ENCODE measurements around the gene SLC9A8. TPM values are rescaled to one million over a fixed set of nuclear protein-coding genes. Genes with fewer than 3 reads are reported as not detected.
"Not testable (repeated sequence)": the region's sequence is repeated elsewhere in the genome, so short reads cannot be mapped to it uniquely, and the experiment has no call there.

SLC9A8 gene
- total and polyA plus RNA-seq, 7 experiments from 2014 or later, result 6.2 to 42.5 (median 23.6) TPM

GRCh38 chr20:49893242-49894072, 80.8 kb downstream of the SLC9A8 start:
- Mint-ChIP-seq H3K4me3 (peak overlapping the region in 1 of 10 donors; percentile 33), H3K27me3 (no peaks in the 10 kb centered on the region), H3K36me3 (peaks cover 0 to 10% (median 1%) of the 10 kb centered on the region in 5 donors), H3K27ac (peak overlapping the region in 4 of 9 donors; percentile 13 to 60 (median 18)), H3K9me3 (no peaks in the 10 kb centered on the region), H3K4me1 (peaks cover 4 to 32% (median 9%) of the 10 kb centered on the region in 7 donors)
- ATAC-seq (peak; percentile 39), DNase-seq (peak in 1 of 9 donors; percentile 33)
- Histone ChIP-seq H3K27me3 (ENCODE audit: control insufficient read depth in 2 of 2, insufficient read depth in 2 of 2, low read length in 2 of 2) (no peaks in the 10 kb centered on the region), H3K27ac (ENCODE audit: low read depth, low read length) (no peak overlapping the region), H3K36me3 (ENCODE audit: control insufficient read depth in 2 of 3, insufficient read depth in 3 of 3, low read length in 3 of 3) (peaks cover 0 to 4% (median 0%) of the 10 kb centered on the region in 3 experiments), H3K9me3 (ENCODE audit: control insufficient read depth in 2 of 3, low read length in 3 of 3) (no peaks in the 10 kb centered on the region), H3K4me1 (ENCODE audit: control insufficient read depth in 2 of 2, insufficient read depth in 2 of 2, low read length in 2 of 2) (peaks cover 0 to 7% of the 10 kb centered on the region in 2 donors), H3K4me3 (ENCODE audit: low read length) (no peak overlapping the region)
- ChIA-PET POLR2A (no interaction called here), CTCF (interaction anchor here (1.1 kb wide), 1 partner anchor 35 kb away, joined by 3 read pairs; no protein-coding TSS in a partner anchor)
- intact Hi-C loops (cut with micrococcal nuclease), result no loop called here

DNA sequence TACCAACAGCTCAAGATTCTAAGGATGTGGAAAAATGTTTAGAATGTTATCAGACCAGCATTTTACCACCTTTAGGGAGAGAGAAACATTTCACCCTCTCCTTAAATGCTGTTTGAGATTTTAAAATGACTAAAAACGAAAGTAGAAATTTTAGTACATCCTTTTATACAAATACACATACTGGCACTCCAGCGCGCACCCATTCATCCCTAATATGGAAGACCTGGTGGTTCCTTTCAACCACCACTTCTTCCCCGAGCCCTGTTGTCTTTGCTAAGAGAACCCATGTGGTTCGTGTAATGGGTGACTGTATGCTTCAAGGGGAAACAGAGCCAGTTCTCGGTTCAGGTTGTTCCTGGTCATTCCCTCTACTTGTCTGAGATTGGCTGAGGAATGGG, 81.4 kb downstream of the SLC9A8 start:
- Mint-ChIP-seq H3K27ac (peak overlapping the region in 2 of 9 donors; percentile 23 to 79), H3K4me1 (peaks cover 2 to 26% (median 8%) of the 10 kb centered on the region in 7 donors), H3K4me3 (peak overlapping the region in 1 of 10 donors; percentile 68), H3K36me3 (peaks cover 0 to 9% (median 0%) of the 10 kb centered on the region in 5 donors), H3K9me3 (no peaks in the 10 kb centered on the region), H3K27me3 (no peaks in the 10 kb centered on the region)
- POLR2A ChIA-PET, result no interaction called here
- CTCF ChIA-PET, result interaction anchor here (0.7 kb wide), 1 partner anchor 1497 kb away, joined by 7 read pairs; no protein-coding TSS in a partner anchor
- no peak overlapping the region for H3K4me3 ChIP-seq (ENCODE audit: low read length)
- intact Hi-C loops (cut with micrococcal nuclease), result no loop called here
- no peaks in the 10 kb centered on the region for H3K27me3 ChIP-seq (ENCODE audit: control insufficient read depth in 2 of 2, insufficient read depth in 2 of 2, low read length in 2 of 2)
- H3K27ac ChIP-seq (ENCODE audit: low read depth, low read length), result no peak overlapping the region
- H3K36me3 ChIP-seq (ENCODE audit: control insufficient read depth in 2 of 3, insufficient read depth in 3 of 3, low read length in 3 of 3), result peaks cover 0 to 4% (median 0%) of the 10 kb centered on the region in 3 experiments
- no peaks in the 10 kb centered on the region for H3K9me3 ChIP-seq (ENCODE audit: control insufficient read depth in 2 of 3, low read length in 3 of 3)
- DNase-seq (no peak), ATAC-seq (no peak)
- H3K4me1 ChIP-seq (ENCODE audit: control insufficient read depth in 2 of 2, insufficient read depth in 2 of 2, low read length in 2 of 2), result peaks cover 0 to 7% of the 10 kb centered on the region in 2 donors

- H3K4me3 ChIP-seq (ENCODE audit: low read length); ATAC-seq; H3K9me3 ChIP-seq (ENCODE audit: control insufficient read depth in 2 of 3, low read length in 3 of 3); CTCF ChIA-PET; H3K27ac ChIP-seq (ENCODE audit: low read depth, low read length); H3K4me3 Mint-ChIP-seq; H3K27me3 ChIP-seq (ENCODE audit: control insufficient read depth in 2 of 2, insufficient read depth in 2 of 2, low read length in 2 of 2); DNase-seq; H3K27ac Mint-ChIP-seq; H3K36me3 ChIP-seq (ENCODE audit: control insufficient read depth in 2 of 3, insufficient read depth in 3 of 3, low read length in 3 of 3); intact Hi-C loops (cut with micrococcal nuclease); POLR2A ChIA-PET; H3K27me3 Mint-ChIP-seq; H3K36me3 Mint-ChIP-seq; H3K4me1 ChIP-seq (ENCODE audit: control insufficient read depth in 2 of 2, insufficient read depth in 2 of 2, low read length in 2 of 2); H3K9me3 Mint-ChIP-seq: not testable (repeated sequence)
- H3K4me1 Mint-ChIP-seq, result peaks cover 0 to 18% (median 8%) of the 10 kb centered on the region in 7 donors
These were observed 83.0 kb downstream of the SLC9A8 start for GRCh38 chr20:49895474-49896093.

- no peaks in the 10 kb centered on the region for H3K9me3 Mint-ChIP-seq
- POLR2A ChIA-PET, result no interaction called here
- DNase-seq (no peak), ATAC-seq (no peak)
- H3K36me3 Mint-ChIP-seq, result peaks cover 0 to 5% (median 0%) of the 10 kb centered on the region in 5 donors
- no peak overlapping the region for H3K27ac Mint-ChIP-seq
- peaks cover 0 to 18% (median 8%) of the 10 kb centered on the region in 7 donors for H3K4me1 Mint-ChIP-seq
- intact Hi-C loops (cut with micrococcal nuclease), result no loop called here
- Histone ChIP-seq H3K36me3 (ENCODE audit: control insufficient read depth in 2 of 3, insufficient read depth in 3 of 3, low read length in 3 of 3) (peaks cover 0 to 4% (median 0%) of the 10 kb centered on the region in 3 experiments), H3K4me3 (ENCODE audit: low read length) (no peak overlapping the region), H3K27me3 (ENCODE audit: control insufficient read depth in 2 of 2, insufficient read depth in 2 of 2, low read length in 2 of 2) (no peaks in the 10 kb centered on the region), H3K4me1 (ENCODE audit: control insufficient read depth in 2 of 2, insufficient read depth in 2 of 2, low read length in 2 of 2) (peaks cover 0 to 7% of the 10 kb centered on the region in 2 donors), H3K9me3 (ENCODE audit: control insufficient read depth in 2 of 3, low read length in 3 of 3) (no peaks in the 10 kb centered on the region), H3K27ac (ENCODE audit: low read depth, low read length) (no peak overlapping the region)
- no peak overlapping the region for H3K4me3 Mint-ChIP-seq
- CTCF ChIA-PET, result no interaction called here
- H3K27me3 Mint-ChIP-seq, result no peaks in the 10 kb centered on the region
These were observed 83.6 kb downstream of the SLC9A8 start for GRCh38 chr20:49896204-49896603.

GRCh38 chr20:49899541-49900383, 87.1 kb downstream of the SLC9A8 start:
- Mint-ChIP-seq H3K9me3 (no peaks in the 10 kb centered on the region), H3K27me3 (no peaks in the 10 kb centered on the region), H3K4me3 (no peak overlapping the region), H3K36me3 (peaks cover 2 to 16% (median 5%) of the 10 kb centered on the region in 5 donors), H3K27ac (no peak overlapping the region), H3K4me1 (peaks cover 0 to 7% (median 0%) of the 10 kb centered on the region in 7 donors)
- Histone ChIP-seq H3K9me3 (ENCODE audit: control insufficient read depth in 2 of 3, low read length in 3 of 3) (no peaks in the 10 kb centered on the region), H3K4me1 (ENCODE audit: control insufficient read depth in 2 of 2, insufficient read depth in 2 of 2, low read length in 2 of 2) (no peaks in the 10 kb centered on the region), H3K27ac (ENCODE audit: low read depth, low read length) (no peak overlapping the region), H3K27me3 (ENCODE audit: control insufficient read depth in 2 of 2, insufficient read depth in 2 of 2, low read length in 2 of 2) (no peaks in the 10 kb centered on the region), H3K36me3 (ENCODE audit: control insufficient read depth in 2 of 3, insufficient read depth in 3 of 3, low read length in 3 of 3) (peaks cover 0 to 9% (median 0%) of the 10 kb centered on the region in 3 experiments), H3K4me3 (ENCODE audit: low read length) (no peak overlapping the region)
- intact Hi-C loops (cut with micrococcal nuclease), result no loop called here
- POLR2A ChIA-PET, result no interaction called here
- no peak for DNase-seq
- CTCF ChIA-PET, result no interaction called here
- no peak for ATAC-seq

- Histone ChIP-seq H3K4me1 (ENCODE audit: control insufficient read depth in 2 of 2, insufficient read depth in 2 of 2, low read length in 2 of 2) (no peaks in the 10 kb centered on the region), H3K9me3 (ENCODE audit: control insufficient read depth in 2 of 3, low read length in 3 of 3) (no peaks in the 10 kb centered on the region), H3K27ac (ENCODE audit: low read depth, low read length) (no peak overlapping the region), H3K36me3 (ENCODE audit: control insufficient read depth in 2 of 3, insufficient read depth in 3 of 3, low read length in 3 of 3) (peaks cover 0 to 27% (median 0%) of the 10 kb centered on the region in 3 experiments), H3K27me3 (ENCODE audit: control insufficient read depth in 2 of 2, insufficient read depth in 2 of 2, low read length in 2 of 2) (no peaks in the 10 kb centered on the region), H3K4me3 (ENCODE audit: low read length) (no peak overlapping the region)
- Mint-ChIP-seq H3K4me3 (no peak overlapping the region), H3K27ac (no peak overlapping the region), H3K9me3 (no peaks in the 10 kb centered on the region), H3K36me3 (peaks cover 10 to 27% (median 11%) of the 10 kb centered on the region in 5 donors), H3K27me3 (no peaks in the 10 kb centered on the region), H3K4me1 (peaks cover 0 to 5% (median 3%) of the 10 kb centered on the region in 7 donors)
- CTCF ChIA-PET, result no interaction called here
- intact Hi-C loops (cut with micrococcal nuclease), result no loop called here
- POLR2A ChIA-PET, result no interaction called here
- no peak for DNase-seq
- no peak for ATAC-seq
These were observed 89.0 kb downstream of the SLC9A8 start for GRCh38 chr20:49901588-49901987.

Measured in naive thymus-derived CD4-positive, alpha-beta T cell (primary cell).